ENCODE measurements around the gene PNLDC1. TPM values are rescaled to one million over a fixed set of nuclear protein-coding genes. Genes with fewer than 3 reads are reported as not detected.

The PNLDC1 gene
- total RNA-seq, 4 donors from 2014 or later = not detected

GRCh38 chr6:159828074-159828473, 28.0 kb downstream of the PNLDC1 start:
- H3K9me3 ChIP-seq = no peaks in the 10 kb centered on the region
- in situ Hi-C loops (cut with MboI; ENCODE audit: low sequenced_read_pairs in 4 of 4) = no loop called here
- DNase-seq (no peak), ATAC-seq (no peak)
- no peaks in the 10 kb centered on the region for H3K36me3 ChIP-seq
- H3K4me1 ChIP-seq = peaks cover 0 to 10% of the 10 kb centered on the region in 2 donors
- intact Hi-C loops (cut with DNase I; ENCODE audit: low total_unique reads) = no loop called here
- no peak overlapping the region for H3K27ac ChIP-seq
- no peak overlapping the region for H3K4me3 ChIP-seq
- no peaks in the 10 kb centered on the region for H3K27me3 ChIP-seq
- TF ChIP-seq POLR2A (IDR thresholded peaks at IDR 0.05) (no peak), CTCF (IDR thresholded peaks at IDR 0.05 in 4 of 5, conservative IDR thresholded peaks at IDR 0.05 in 1 of 5) (no peak)

- Histone ChIP-seq H3K27ac (no peak overlapping the region), H3K4me1 (peaks cover 0 to 10% of the 10 kb centered on the region in 2 donors), H3K4me3 (no peak overlapping the region), H3K9me3 (no peaks in the 10 kb centered on the region), H3K36me3 (no peaks in the 10 kb centered on the region), H3K27me3 (no peaks in the 10 kb centered on the region)
- ATAC-seq (no peak), DNase-seq (no peak)
- TF ChIP-seq CTCF (IDR thresholded peaks at IDR 0.05 in 4 of 5, conservative IDR thresholded peaks at IDR 0.05 in 1 of 5) (no peak), POLR2A (IDR thresholded peaks at IDR 0.05) (no peak)
- intact Hi-C loops (cut with DNase I; ENCODE audit: low total_unique reads) = no loop called here
- in situ Hi-C loops (cut with MboI; ENCODE audit: low sequenced_read_pairs in 4 of 4) = no loop called here
These were observed 29.4 kb downstream of the PNLDC1 start for GRCh38 chr6:159829526-159829925.

GRCh38 chr6:159830501-159831372, 30.7 kb downstream of the PNLDC1 start:
- Histone ChIP-seq H3K27me3 (no peaks in the 10 kb centered on the region), H3K36me3 (no peaks in the 10 kb centered on the region), H3K4me1 (peaks cover 0 to 10% of the 10 kb centered on the region in 2 donors), H3K27ac (no peak overlapping the region), H3K4me3 (no peak overlapping the region), H3K9me3 (no peaks in the 10 kb centered on the region)
- TF ChIP-seq CTCF (IDR thresholded peaks at IDR 0.05 in 4 of 5, conservative IDR thresholded peaks at IDR 0.05 in 1 of 5) = no peak
- TF ChIP-seq POLR2A (IDR thresholded peaks at IDR 0.05) = no peak
- ATAC-seq (no peak), DNase-seq (no peak)
- intact Hi-C loops (cut with DNase I; ENCODE audit: low total_unique reads) = no loop called here
- in situ Hi-C loops (cut with MboI; ENCODE audit: low sequenced_read_pairs in 4 of 4) = no loop called here

- H3K27me3 ChIP-seq = no peaks in the 10 kb centered on the region
- peaks cover 0 to 10% of the 10 kb centered on the region in 2 donors for H3K4me1 ChIP-seq
- no peak for TF ChIP-seq POLR2A (IDR thresholded peaks at IDR 0.05)
- no peak for TF ChIP-seq CTCF (IDR thresholded peaks at IDR 0.05 in 4 of 5, conservative IDR thresholded peaks at IDR 0.05 in 1 of 5)
- no peak overlapping the region for H3K4me3 ChIP-seq
- DNase-seq (no peak), ATAC-seq (no peak)
- in situ Hi-C loops (cut with MboI; ENCODE audit: low sequenced_read_pairs in 4 of 4) (no loop called here), intact Hi-C loops (cut with DNase I; ENCODE audit: low total_unique reads) (no loop called here)
- H3K36me3 ChIP-seq = no peaks in the 10 kb centered on the region
- H3K9me3 ChIP-seq = no peaks in the 10 kb centered on the region
- no peak overlapping the region for H3K27ac ChIP-seq
These were observed 31.2 kb downstream of the PNLDC1 start for GRCh38 chr6:159831373-159831679.
